HG03066 (cell line): ENCODE results near the gene TNFRSF4.

ENCODE experiments used
- ATAC-seq: cut with Tn5 transposase; IDR thresholded peaks from one replicate; pipeline ENCODE4 v1.9.1; 2021; ENCODE audit warnings: low read depth; ENCODE audit not compliant: unreplicated experiment

The TNFRSF4 gene

DNA sequence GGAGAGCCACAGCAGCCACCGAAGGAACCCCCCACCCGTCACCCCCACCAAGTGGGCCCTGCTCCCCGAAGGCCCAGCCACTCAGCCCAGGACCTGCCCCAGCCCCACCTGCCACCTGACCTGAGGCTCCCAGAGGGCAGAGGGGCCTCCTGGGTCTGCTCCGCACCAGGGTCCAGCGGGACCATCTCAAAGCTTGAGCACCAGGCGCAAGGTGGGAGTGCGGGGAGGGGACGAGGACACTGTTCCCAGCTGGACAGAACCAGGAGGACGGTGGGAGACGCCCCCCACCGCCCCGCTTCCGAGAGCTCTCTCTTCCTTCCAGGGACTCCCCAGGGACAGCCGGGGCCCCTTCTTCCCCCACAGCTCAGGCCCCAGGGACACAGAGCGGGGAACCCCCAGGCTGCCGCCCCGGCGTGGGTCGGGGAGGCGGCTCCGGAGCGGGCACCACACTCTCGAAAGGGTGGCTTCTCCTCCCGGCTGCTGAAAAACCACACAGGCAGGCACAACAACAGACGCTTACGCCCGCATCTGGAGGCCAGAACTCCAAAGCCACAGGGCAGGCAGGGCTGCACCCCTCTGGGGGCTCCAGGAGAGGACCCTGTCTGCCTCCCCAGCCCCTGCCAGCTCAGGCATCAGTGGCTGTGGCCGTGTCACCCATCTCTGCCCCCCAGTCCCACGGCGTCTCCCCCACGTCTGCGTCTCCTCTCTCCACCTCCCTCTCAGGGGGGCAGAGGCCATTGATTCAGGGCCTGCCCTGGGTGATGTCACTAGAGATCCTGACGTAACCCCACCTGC lies 42.2 kb downstream of the TNFRSF4 start:
- no peak for ATAC-seq

GRCh38 chr1:1171161-1171545 lies 42.8 kb downstream of the TNFRSF4 start:
- ATAC-seq: no peak

GRCh38 chr1:1170215-1171091 lies 43.5 kb downstream of the TNFRSF4 start:
- ATAC-seq: no peak

GRCh38 chr1:1169429-1170214 lies 44.3 kb downstream of the TNFRSF4 start:
- no peak for ATAC-seq

GRCh38 chr1:1168451-1169411 lies 45.2 kb downstream of the TNFRSF4 start:
- no peak for ATAC-seq

DNA sequence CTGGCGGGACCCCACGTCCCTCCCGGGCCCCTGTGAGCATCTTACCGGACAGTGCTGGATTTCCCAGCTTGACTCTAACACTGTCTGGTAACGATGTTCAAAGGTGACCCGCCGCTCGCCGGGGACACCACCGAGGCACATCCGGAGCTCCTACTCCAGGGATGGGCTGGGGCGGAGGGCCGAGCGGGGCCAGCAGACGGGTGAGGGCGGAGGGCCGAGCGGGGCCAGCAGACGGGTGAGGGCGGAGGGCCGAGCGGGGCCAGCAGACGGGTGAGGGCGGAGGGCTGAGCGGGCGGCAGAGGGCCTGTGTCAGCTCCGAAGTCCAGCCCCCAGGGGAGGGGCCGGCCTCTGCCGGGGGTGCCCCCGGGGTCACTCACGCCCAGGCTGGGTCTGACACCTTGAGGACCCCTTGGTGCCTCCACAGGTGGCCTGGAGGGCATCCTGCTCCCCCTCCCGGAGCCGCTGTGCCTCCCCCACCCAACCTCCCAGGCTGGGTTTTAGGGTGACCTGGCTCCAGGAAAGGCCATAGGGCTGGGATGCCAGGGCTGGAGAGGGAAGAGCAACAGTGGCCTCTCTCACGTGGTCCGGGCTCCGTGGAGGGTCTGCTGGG lies 46.0 kb downstream of the TNFRSF4 start:
- ATAC-seq: no peak

GRCh38 chr1:1167398-1167821 lies 46.5 kb downstream of the TNFRSF4 start:
- no peak for ATAC-seq

- ATAC-seq: no peak
These were observed 47.1 kb downstream of the TNFRSF4 start for GRCh38 chr1:1166642-1167397.

DNA sequence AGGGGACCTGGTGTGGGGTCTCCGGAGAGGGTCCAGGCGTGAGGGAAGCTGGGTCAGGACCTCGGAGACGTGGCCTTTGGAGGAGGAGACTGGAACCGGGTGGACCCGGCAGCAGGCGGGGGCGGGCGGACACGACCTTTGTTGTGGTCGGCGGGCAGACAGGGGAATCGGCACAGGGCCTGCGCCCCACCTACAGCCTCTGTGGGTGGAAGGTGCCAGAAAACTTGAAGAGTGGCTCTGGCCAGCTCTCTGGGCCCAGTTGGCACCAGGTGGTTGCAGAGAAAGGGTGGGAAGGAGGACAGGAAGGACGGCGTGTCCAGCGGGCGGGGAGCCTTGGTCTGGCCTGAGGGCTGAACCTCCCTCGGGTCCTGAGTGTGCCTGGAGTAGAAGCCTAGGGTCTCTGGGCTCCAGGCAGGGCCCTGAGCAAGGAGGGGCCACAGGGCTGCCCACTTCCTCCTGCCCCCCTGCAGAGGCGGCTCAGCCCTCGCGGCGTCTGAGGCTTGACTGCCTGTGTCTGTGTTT lies 48.0 kb downstream of the TNFRSF4 start:
- ATAC-seq: no peak

- no peak for ATAC-seq
These were observed 48.5 kb downstream of the TNFRSF4 start for GRCh38 chr1:1165485-1165884.

GRCh38 chr1:1164701-1165451 lies 49.1 kb downstream of the TNFRSF4 start:
- no peak for ATAC-seq

DNA sequence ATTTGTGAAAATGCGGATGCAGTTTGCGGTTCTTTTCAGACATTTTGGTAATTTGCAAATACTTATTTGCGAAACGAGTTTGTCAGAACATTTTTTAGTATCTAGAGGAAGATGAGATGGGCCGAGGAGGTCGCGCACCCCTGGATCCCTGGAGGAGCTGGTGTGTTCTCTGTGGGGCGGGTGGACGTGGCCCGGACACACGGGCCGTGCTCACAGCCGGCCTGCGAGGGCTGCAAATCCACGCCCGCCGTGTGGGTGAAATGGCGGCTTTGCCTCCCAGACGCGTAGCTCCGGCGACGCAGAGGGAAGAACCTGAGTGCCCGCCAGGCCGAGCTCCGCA lies 49.6 kb downstream of the TNFRSF4 start:
- no peak for ATAC-seq

- no peak for ATAC-seq
These were observed 50.3 kb downstream of the TNFRSF4 start for GRCh38 chr1:1163538-1164070.

GRCh38 chr1:1162597-1163537 lies 51.1 kb downstream of the TNFRSF4 start:
- no peak for ATAC-seq

GRCh38 chr1:1161683-1162079 lies 52.3 kb downstream of the TNFRSF4 start:
- ATAC-seq: no peak
